22Rv1 (cell line): ENCODE results near the gene PRCP.

Experiments
- ZFX ChIP-seq: fragments of 450-650 bp; IDR thresholded peaks from 2 replicates; pipeline ENCODE4 v1.6.1; 2017; ENCODE audit warnings: antibody characterized with exemption, borderline replicate concordance
- TF ChIP-seq, protein P1 (sequence below): fragments of 450-650 bp; IDR thresholded peaks from 2 replicates; pipeline ENCODE4 v1.5.1; 2017; ENCODE audit warnings: mild to moderate bottlenecking

GRCh38 chr11:82864268-82864667 is 36.0 kb downstream of the PRCP start:
- TF ChIP-seq, protein P1, sequence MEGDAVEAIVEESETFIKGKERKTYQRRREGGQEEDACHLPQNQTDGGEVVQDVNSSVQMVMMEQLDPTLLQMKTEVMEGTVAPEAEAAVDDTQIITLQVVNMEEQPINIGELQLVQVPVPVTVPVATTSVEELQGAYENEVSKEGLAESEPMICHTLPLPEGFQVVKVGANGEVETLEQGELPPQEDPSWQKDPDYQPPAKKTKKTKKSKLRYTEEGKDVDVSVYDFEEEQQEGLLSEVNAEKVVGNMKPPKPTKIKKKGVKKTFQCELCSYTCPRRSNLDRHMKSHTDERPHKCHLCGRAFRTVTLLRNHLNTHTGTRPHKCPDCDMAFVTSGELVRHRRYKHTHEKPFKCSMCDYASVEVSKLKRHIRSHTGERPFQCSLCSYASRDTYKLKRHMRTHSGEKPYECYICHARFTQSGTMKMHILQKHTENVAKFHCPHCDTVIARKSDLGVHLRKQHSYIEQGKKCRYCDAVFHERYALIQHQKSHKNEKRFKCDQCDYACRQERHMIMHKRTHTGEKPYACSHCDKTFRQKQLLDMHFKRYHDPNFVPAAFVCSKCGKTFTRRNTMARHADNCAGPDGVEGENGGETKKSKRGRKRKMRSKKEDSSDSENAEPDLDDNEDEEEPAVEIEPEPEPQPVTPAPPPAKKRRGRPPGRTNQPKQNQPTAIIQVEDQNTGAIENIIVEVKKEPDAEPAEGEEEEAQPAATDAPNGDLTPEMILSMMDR = peak; percentile 80
- no peak for TF ChIP-seq ZFX
